GM10248 (cell line): ENCODE data around the gene GPRIN3.
"Not testable (repeated sequence)": the region's sequence is repeated elsewhere in the genome, so short reads cannot be mapped to it uniquely, and the experiment has no call there.

Experiments
- CTCF ChIA-PET: fragments of 300-600 bp; sonication (Branson Sonifier 250); formaldehyde crosslinking; extraction: SDS; loops from one replicate; lab custom pipeline; 2021; ENCODE audit warnings: antibody characterized with exemption; lab: Yijun Ruan, JAX
- POLR2A ChIA-PET: fragments of 350-650 bp; sonication (Branson Sonifier 250); formaldehyde crosslinking; extraction: SDS; loops from one replicate; lab custom pipeline; 2020; ENCODE audit warnings: antibody characterized with exemption; lab: Yijun Ruan, JAX
- DNase-seq: peaks from one replicate; pipeline ENCODE4 v3.0.0; 2012; ENCODE audit errors: extremely low spot score
- CTCF ChIP-seq: IDR thresholded peaks from 2 replicates; pipeline ENCODE4 v1.5.1; 2012; ENCODE audit warnings: mild to moderate bottlenecking, low read depth; ENCODE audit errors: extremely low read depth, missing control alignments, control extremely low read depth

The GPRIN3 gene

GRCh38 chr4:89212666-89213381 lies 94.8 kb downstream of the GPRIN3 start:
- ChIA-PET POLR2A (no interaction called here), CTCF (interaction anchor here (1.7 kb wide), 2 partner anchors 14 to 29 kb away, joined by 4 to 10 read pairs; no protein-coding TSS in a partner anchor)
- TF ChIP-seq CTCF: no peak
- no peak for DNase-seq

GRCh38 chr4:89204624-89205023 lies 103.0 kb downstream of the GPRIN3 start:
- no peak for TF ChIP-seq CTCF
- no peak for DNase-seq
- POLR2A ChIA-PET: no interaction called here
- CTCF ChIA-PET: no interaction called here

GRCh38 chr4:89203902-89204301 lies 103.7 kb downstream of the GPRIN3 start:
- DNase-seq: no peak
- TF ChIP-seq CTCF: no peak
- CTCF ChIA-PET: no interaction called here
- POLR2A ChIA-PET: no interaction called here

- CTCF ChIA-PET, POLR2A ChIA-PET, DNase-seq: not testable (repeated sequence)
Measured at GRCh38 chr4:89199394-89199793, 108.2 kb downstream of the GPRIN3 start.

- ChIA-PET POLR2A (no interaction called here), CTCF (interaction anchor here (0.7 to 1.5 kb wide), 2 partner anchors 15 to 29 kb away, joined by 3 read pairs; no protein-coding TSS in a partner anchor)
- no peak for TF ChIP-seq CTCF
- no peak for DNase-seq
Measured at GRCh38 chr4:89197920-89198319, 109.7 kb downstream of the GPRIN3 start.

GRCh38 chr4:89196745-89197144 lies 110.9 kb downstream of the GPRIN3 start:
- ChIA-PET POLR2A (no interaction called here), CTCF (interaction anchor here (1.0 kb wide), 1 partner anchor 9 kb away, joined by 4 read pairs; no protein-coding TSS in a partner anchor)
- TF ChIP-seq CTCF: no peak
- DNase-seq: no peak

- DNase-seq: no peak
- ChIA-PET POLR2A (no interaction called here), CTCF (interaction anchor here (1.0 kb wide), 1 partner anchor 9 kb away, joined by 4 read pairs; no protein-coding TSS in a partner anchor)
- no peak for TF ChIP-seq CTCF
Measured at GRCh38 chr4:89196056-89196674, 111.4 kb downstream of the GPRIN3 start.
